HCT116 (cell line): ENCODE measurements around the gene ZNF32. TPM values are rescaled to one million over a fixed set of nuclear protein-coding genes. Genes with fewer than 3 reads are reported as not detected.

Source experiments
- ATAC-seq: fragments of 200-7000 bp; cut with Tn5 transposase; 2 replicates; pipeline ENCODE4 v1.9.1; 2020; ENCODE audit warnings: mild to moderate bottlenecking, moderate library complexity
- BruUV-seq: library from RNA; stranded (reverse); fragments of 400-500 nt; replicated peaks from 2 replicates; lab custom pipeline; 2021; lab: Mats Ljungman, UMichigan
- CTCF ChIA-PET: fragments of 300-600 bp; sonication (Branson Sonifier 250); formaldehyde crosslinking; loops from one replicate; lab custom pipeline; 2021; ENCODE audit warnings: antibody characterized with exemption; lab: Charles Lee
- POLR2A ChIA-PET: fragments of 300-600, 350-600 bp; sonication (Branson Sonifier 250); formaldehyde crosslinking; loops from one replicate; lab custom pipeline; 2021; ENCODE audit warnings: antibody characterized with exemption; lab: Charles Lee
- RAD21 ChIA-PET, 2 experiments: fragments of 300-600 bp; sonication (Branson Sonifier 250); formaldehyde crosslinking; loops; one replicate each; lab custom pipeline; 2023; ENCODE audit warnings: low total read pairs in 2 of 2; ENCODE audit not compliant: uncharacterized antibody in 2 of 2, unreplicated experiment in 2 of 2, low non-redundant PET in 1 of 2; lab: Charles Lee
- DNase-seq: peaks from one replicate; pipeline ENCODE4 v3.0.0-alpha.2; 2010; ENCODE audit warnings: low read depth, low spot score
- H2AFZ ChIP-seq: fragments of 200-600 bp; shearing (Covaris generic), sonication (generic); 2 replicates; pipeline ENCODE4 v1.6.1; 2017; ENCODE audit warnings: low read depth, mixed run types, mixed read lengths, antibody characterized with exemption, low read length; ENCODE audit not compliant: poor library complexity, severe bottlenecking
- H3K27ac ChIP-seq: 2 replicates; pipeline ENCODE4 v1.5.1; 2012; ENCODE audit warnings: low read depth, low read length
- H3K27me3 ChIP-seq: fragments of 200-600 bp; sonication (generic); 2 replicates; pipeline ENCODE4 v1.6.1; 2016; ENCODE audit warnings: mixed run types, low read length, mixed read lengths; ENCODE audit not compliant: insufficient read depth
- H3K36me3 ChIP-seq, 2 experiments: fragments of 200-500 bp in 1 of 2; fragments of 200-600 bp in 1 of 2; sonication (Bioruptor generic) in 1 of 2; sonication (generic) in 1 of 2; 2 replicates each; pipeline versions ENCODE4 v1.5.1 to v1.6.1; 2014 to 2016; ENCODE audit warnings: low read length in 2 of 2, inconsistent platforms in 1 of 2, mixed read lengths in 1 of 2, mixed run types in 1 of 2; ENCODE audit not compliant: insufficient read depth in 2 of 2, control insufficient read depth in 1 of 2
- H3K4me1 ChIP-seq, 2 experiments: fragments of 200-600 bp in 1 of 2; sonication (generic) in 1 of 2; 2 replicates each; pipeline versions ENCODE4 v1.5.1 to v1.6.1; 2012 to 2017; ENCODE audit warnings: low read length in 2 of 2, inconsistent platforms in 1 of 2, mild to moderate bottlenecking in 1 of 2, mixed read lengths in 1 of 2, mixed run types in 1 of 2, moderate library complexity in 1 of 2; ENCODE audit not compliant: insufficient read depth in 2 of 2, control insufficient read depth in 1 of 2
- H3K4me2 ChIP-seq: fragments of 200-600 bp; sonication (generic); 2 replicates; pipeline ENCODE4 v1.6.1; 2017; ENCODE audit warnings: mixed run types, low read length, mixed read lengths
- H3K4me3 ChIP-seq, 2 experiments: fragments of 200-600 bp in 1 of 2; sonication (generic) in 1 of 2; replicated peaks in 1 of 2; 2 replicates each; pipeline ENCODE4 v1.5.1; 2011 to 2016; ENCODE audit warnings: low read length in 2 of 2, control low read depth in 1 of 2, low read depth in 1 of 2, mild to moderate bottlenecking in 1 of 2, mixed read lengths in 1 of 2, mixed run types in 1 of 2
- H3K79me2 ChIP-seq: fragments of 200-600 bp; sonication (generic); 2 replicates; pipeline ENCODE4 v1.6.1; 2017; ENCODE audit warnings: mild to moderate bottlenecking, mixed run types, low read length, moderate library complexity, mixed read lengths; ENCODE audit not compliant: insufficient read depth
- H3K9ac ChIP-seq: fragments of 200-600 bp; sonication (generic); 2 replicates; pipeline ENCODE4 v1.6.1; 2016; ENCODE audit warnings: low read length, mixed read lengths
- H3K9me2 ChIP-seq: fragments of 200-600 bp; sonication (generic), shearing (Covaris generic); 2 replicates; pipeline ENCODE4 v1.6.1; 2017; ENCODE audit warnings: mixed run types, mild to moderate bottlenecking, moderate library complexity; ENCODE audit not compliant: insufficient read depth
- H3K9me3 ChIP-seq, 2 experiments: fragments of 200-500 bp in 1 of 2; fragments of 200-600 bp in 1 of 2; sonication (Bioruptor generic) in 1 of 2; sonication (generic) in 1 of 2; 2 replicates each; pipeline ENCODE4 v1.6.1; 2014 to 2017; ENCODE audit warnings: low read length in 2 of 2, mixed read lengths in 2 of 2, inconsistent platforms in 1 of 2, low read depth in 1 of 2, mild to moderate bottlenecking in 1 of 2, mixed run types in 1 of 2, moderate library complexity in 1 of 2; ENCODE audit not compliant: control insufficient read depth in 1 of 2, insufficient read depth in 1 of 2
- H4K20me1 ChIP-seq: fragments of 200-600 bp; sonication (generic), shearing (Covaris generic); 2 replicates; pipeline ENCODE4 v1.6.1; 2017; ENCODE audit warnings: mixed run types, mild to moderate bottlenecking, moderate library complexity; ENCODE audit not compliant: insufficient read depth
- CBX3 ChIP-seq: IDR thresholded peaks from 2 replicates; pipeline ENCODE4 v1.6.1; 2012; ENCODE audit warnings: low read depth
- EGR1 ChIP-seq: IDR thresholded peaks from 2 replicates; pipeline ENCODE4 v1.6.1; 2012; ENCODE audit warnings: low read depth
- ELF1 ChIP-seq: IDR thresholded peaks from 2 replicates; pipeline ENCODE4 v1.6.1; 2012; ENCODE audit warnings: low read depth, borderline replicate concordance
- EZH2 ChIP-seq: fragments of 200-600 bp; sonication (generic); IDR thresholded peaks from 2 replicates; pipeline ENCODE4 v1.6.1; 2017; ENCODE audit warnings: antibody characterized with exemption, mixed run types
- EZH2phosphoT487 ChIP-seq: fragments of 200-600 bp; IDR thresholded peaks from 2 replicates; pipeline ENCODE4 v1.6.1; 2018; ENCODE audit warnings: antibody characterized with exemption, borderline replicate concordance
- FOSL1 ChIP-seq: IDR thresholded peaks from 2 replicates; pipeline ENCODE4 v1.6.1; 2012; ENCODE audit warnings: low read depth
- POLR2A ChIP-seq: IDR thresholded peaks from 2 replicates; pipeline ENCODE4 v1.7.0; 2011; ENCODE audit warnings: borderline replicate concordance; ENCODE audit not compliant: insufficient read depth, insufficient read length; ENCODE audit errors: extremely low read depth
- POLR2AphosphoS5 ChIP-seq: IDR thresholded peaks from 2 replicates; pipeline ENCODE4 v1.6.1; 2011; ENCODE audit warnings: mild to moderate bottlenecking, low read depth, low read length, moderate library complexity
- RAD21 ChIP-seq: IDR thresholded peaks from 2 replicates; pipeline ENCODE4 v1.6.1; 2012; ENCODE audit warnings: low read depth, mild to moderate bottlenecking
- SIN3A ChIP-seq: IDR thresholded peaks from 2 replicates; pipeline ENCODE4 v1.6.1; 2012; ENCODE audit warnings: low read depth
- SP1 ChIP-seq: IDR thresholded peaks from 2 replicates; pipeline ENCODE4 v1.6.1; 2012; ENCODE audit warnings: low read depth
- SRF ChIP-seq: IDR thresholded peaks from 2 replicates; pipeline ENCODE4 v1.6.1; 2012; ENCODE audit warnings: low read depth
- TCF7L2 ChIP-seq: IDR thresholded peaks from 2 replicates; pipeline ENCODE4 v1.7.0; 2011; ENCODE audit warnings: borderline replicate concordance, inconsistent platforms; ENCODE audit not compliant: insufficient read depth, insufficient read length; ENCODE audit errors: extremely low read depth
- ZFX ChIP-seq: fragments of 450-650 bp; IDR thresholded peaks from 2 replicates; pipeline ENCODE4 v1.6.1; 2017
- ZNF274 ChIP-seq: fragments of 200-500 bp; sonication (Bioruptor generic); IDR thresholded peaks from 2 replicates; pipeline ENCODE4 v1.6.1; 2014; ENCODE audit warnings: mild to moderate bottlenecking, low read depth, low read length, inconsistent platforms
- intact Hi-C: fragments of 100-400 bp; cut with micrococcal nuclease; formaldehyde crosslinking; loops from 2 replicates; pipeline ENCODE4 v1.10.0; 2022
- total RNA-seq: library from RNA; stranded (reverse); gene quantifications from one replicate; pipeline ENCODE4 v1.2.1, GENCODE V29; 2021; ENCODE audit not compliant: unreplicated experiment
- TF ChIP-seq, protein P1 (sequence below): IDR thresholded peaks from 2 replicates; pipeline ENCODE4 v1.6.1; 2012
- TF ChIP-seq, protein P2 (sequence below): IDR thresholded peaks from 2 replicates; pipeline ENCODE4 v1.6.1; 2012
- TF ChIP-seq, protein P3 (sequence below), 3 experiments: fragments of 200-600 bp in 1 of 3; sonication (generic) in 1 of 3; IDR thresholded peaks in 2 of 3; conservative IDR thresholded peaks in 1 of 3; 2 replicates each; pipeline ENCODE4 v1.5.1; 2012 to 2017; ENCODE audit warnings: low read depth in 2 of 3, low read length in 2 of 3, antibody characterized with exemption in 1 of 3, borderline replicate concordance in 1 of 3, control low read depth in 1 of 3, mild to moderate bottlenecking in 1 of 3, mixed read lengths in 1 of 3, mixed run types in 1 of 3, moderate library complexity in 1 of 3; ENCODE audit not compliant: insufficient read depth in 1 of 3
- TF ChIP-seq, protein P4 (sequence below): IDR thresholded peaks from 2 replicates; pipeline ENCODE4 v1.6.1; 2012; ENCODE audit warnings: low read depth

Gene ZNF32
- total RNA-seq, 1 experiment from 2014 or later: 10.3 TPM

DNA sequence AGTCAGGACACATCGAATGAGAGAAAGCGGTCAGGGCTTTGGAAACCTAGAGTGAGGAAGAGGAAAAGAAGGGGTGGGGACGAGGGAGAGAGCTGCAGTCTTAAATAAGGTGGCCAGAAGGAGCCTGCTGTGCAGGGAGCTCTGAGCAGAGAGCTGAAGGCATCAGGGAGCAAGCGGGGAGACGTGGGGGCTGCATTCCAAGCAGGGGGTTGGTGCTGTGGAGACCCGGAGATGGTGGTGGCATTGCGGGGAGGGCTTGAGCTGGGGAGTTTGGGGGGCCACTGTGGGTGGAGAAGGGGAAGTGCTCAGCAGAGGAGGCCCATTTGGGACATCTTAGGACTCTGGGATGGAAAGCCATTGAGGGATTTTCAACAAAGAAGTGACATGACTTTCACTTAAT is 38.7 kb upstream of the ZNF32 start:
- Histone ChIP-seq H4K20me1 (no peaks in the 10 kb centered on the region), H3K9me3 (no peaks in the 10 kb centered on the region), H3K27ac (no peak overlapping the region), H3K4me2 (no peak overlapping the region), H3K4me1 (peaks cover 0 to 7% of the 10 kb centered on the region in 2 experiments; a peak in 1 of 4 replicates), H3K9me2 (no peaks in the 10 kb centered on the region), H3K27me3 (0 out of 2 replicates have a peak, but pooled peaks cover 10% of the 10 kb centered on the region), H3K79me2 (no peaks in the 10 kb centered on the region), H3K36me3 (no peaks in the 10 kb centered on the region), H3K4me3 (no peak overlapping the region), H3K9ac (no peak overlapping the region), H2AFZ (no peak overlapping the region)
- DNase-seq (no peak), ATAC-seq (no peak)
- ChIA-PET RAD21 (no interaction called here), POLR2A (no interaction called here), CTCF (no interaction called here)
- no peak for TF ChIP-seq EGR1
- TF ChIP-seq SRF: no peak
- no peak for TF ChIP-seq SP1
- no peak for TF ChIP-seq POLR2A
- TF ChIP-seq ELF1: no peak
- TF ChIP-seq, protein P1, sequence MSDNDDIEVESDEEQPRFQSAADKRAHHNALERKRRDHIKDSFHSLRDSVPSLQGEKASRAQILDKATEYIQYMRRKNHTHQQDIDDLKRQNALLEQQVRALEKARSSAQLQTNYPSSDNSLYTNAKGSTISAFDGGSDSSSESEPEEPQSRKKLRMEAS: no peak
- TF ChIP-seq, protein P2, sequence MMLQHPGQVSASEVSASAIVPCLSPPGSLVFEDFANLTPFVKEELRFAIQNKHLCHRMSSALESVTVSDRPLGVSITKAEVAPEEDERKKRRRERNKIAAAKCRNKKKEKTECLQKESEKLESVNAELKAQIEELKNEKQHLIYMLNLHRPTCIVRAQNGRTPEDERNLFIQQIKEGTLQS: no peak
- TF ChIP-seq ZNF274: no peak
- TF ChIP-seq RAD21: no peak
- TF ChIP-seq POLR2AphosphoS5: no peak
- TF ChIP-seq CBX3: no peak
- TF ChIP-seq TCF7L2: no peak
- TF ChIP-seq, protein P3, sequence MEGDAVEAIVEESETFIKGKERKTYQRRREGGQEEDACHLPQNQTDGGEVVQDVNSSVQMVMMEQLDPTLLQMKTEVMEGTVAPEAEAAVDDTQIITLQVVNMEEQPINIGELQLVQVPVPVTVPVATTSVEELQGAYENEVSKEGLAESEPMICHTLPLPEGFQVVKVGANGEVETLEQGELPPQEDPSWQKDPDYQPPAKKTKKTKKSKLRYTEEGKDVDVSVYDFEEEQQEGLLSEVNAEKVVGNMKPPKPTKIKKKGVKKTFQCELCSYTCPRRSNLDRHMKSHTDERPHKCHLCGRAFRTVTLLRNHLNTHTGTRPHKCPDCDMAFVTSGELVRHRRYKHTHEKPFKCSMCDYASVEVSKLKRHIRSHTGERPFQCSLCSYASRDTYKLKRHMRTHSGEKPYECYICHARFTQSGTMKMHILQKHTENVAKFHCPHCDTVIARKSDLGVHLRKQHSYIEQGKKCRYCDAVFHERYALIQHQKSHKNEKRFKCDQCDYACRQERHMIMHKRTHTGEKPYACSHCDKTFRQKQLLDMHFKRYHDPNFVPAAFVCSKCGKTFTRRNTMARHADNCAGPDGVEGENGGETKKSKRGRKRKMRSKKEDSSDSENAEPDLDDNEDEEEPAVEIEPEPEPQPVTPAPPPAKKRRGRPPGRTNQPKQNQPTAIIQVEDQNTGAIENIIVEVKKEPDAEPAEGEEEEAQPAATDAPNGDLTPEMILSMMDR (IDR thresholded peaks at IDR 0.05 in 2 of 3, conservative IDR thresholded peaks at IDR 0.05 in 1 of 3; ENCODE audit: borderline replicate concordance in 1 of 3, insufficient read depth in 1 of 3, low read depth in 2 of 3, low read length in 2 of 3): no peak
- TF ChIP-seq FOSL1: no peak
- TF ChIP-seq, protein P4, sequence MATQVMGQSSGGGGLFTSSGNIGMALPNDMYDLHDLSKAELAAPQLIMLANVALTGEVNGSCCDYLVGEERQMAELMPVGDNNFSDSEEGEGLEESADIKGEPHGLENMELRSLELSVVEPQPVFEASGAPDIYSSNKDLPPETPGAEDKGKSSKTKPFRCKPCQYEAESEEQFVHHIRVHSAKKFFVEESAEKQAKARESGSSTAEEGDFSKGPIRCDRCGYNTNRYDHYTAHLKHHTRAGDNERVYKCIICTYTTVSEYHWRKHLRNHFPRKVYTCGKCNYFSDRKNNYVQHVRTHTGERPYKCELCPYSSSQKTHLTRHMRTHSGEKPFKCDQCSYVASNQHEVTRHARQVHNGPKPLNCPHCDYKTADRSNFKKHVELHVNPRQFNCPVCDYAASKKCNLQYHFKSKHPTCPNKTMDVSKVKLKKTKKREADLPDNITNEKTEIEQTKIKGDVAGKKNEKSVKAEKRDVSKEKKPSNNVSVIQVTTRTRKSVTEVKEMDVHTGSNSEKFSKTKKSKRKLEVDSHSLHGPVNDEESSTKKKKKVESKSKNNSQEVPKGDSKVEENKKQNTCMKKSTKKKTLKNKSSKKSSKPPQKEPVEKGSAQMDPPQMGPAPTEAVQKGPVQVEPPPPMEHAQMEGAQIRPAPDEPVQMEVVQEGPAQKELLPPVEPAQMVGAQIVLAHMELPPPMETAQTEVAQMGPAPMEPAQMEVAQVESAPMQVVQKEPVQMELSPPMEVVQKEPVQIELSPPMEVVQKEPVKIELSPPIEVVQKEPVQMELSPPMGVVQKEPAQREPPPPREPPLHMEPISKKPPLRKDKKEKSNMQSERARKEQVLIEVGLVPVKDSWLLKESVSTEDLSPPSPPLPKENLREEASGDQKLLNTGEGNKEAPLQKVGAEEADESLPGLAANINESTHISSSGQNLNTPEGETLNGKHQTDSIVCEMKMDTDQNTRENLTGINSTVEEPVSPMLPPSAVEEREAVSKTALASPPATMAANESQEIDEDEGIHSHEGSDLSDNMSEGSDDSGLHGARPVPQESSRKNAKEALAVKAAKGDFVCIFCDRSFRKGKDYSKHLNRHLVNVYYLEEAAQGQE: no peak
- TF ChIP-seq EZH2phosphoT487: no peak
- no peak for TF ChIP-seq ZFX
- TF ChIP-seq EZH2: no peak
- no peak for TF ChIP-seq SIN3A
- intact Hi-C loops: no loop called here
- no TSS peak for BruUV-seq
